ENCODE data around the gene LDLRAP1.

LDLRAP1 gene

GRCh38 chr1:25550683-25551310 is 7.4 kb downstream of the LDLRAP1 start:
- no peaks in the 10 kb centered on the region for H3K27me3 ChIP-seq (ENCODE audit: insufficient read depth, insufficient read length)
- no peak overlapping the region for H3K4me3 ChIP-seq (ENCODE audit: insufficient read length, low read depth)
- no peaks in the 10 kb centered on the region for H3K9me3 ChIP-seq (ENCODE audit: insufficient read depth, low read length)
- no peak for DNase-seq (ENCODE audit: low read depth, low spot score)
- TF ChIP-seq SUZ12 (IDR thresholded peaks at IDR 0.05; ENCODE audit: extremely low read depth, insufficient read depth, insufficient read length) (no peak), YY1 (IDR thresholded peaks at IDR 0.05; ENCODE audit: insufficient read depth, insufficient read length) (no peak), ZNF274 (IDR thresholded peaks at IDR 0.05; ENCODE audit: low read depth, low read length) (no peak)
- no peak overlapping the region for H3K9ac ChIP-seq (ENCODE audit: insufficient read length, low read depth)
- peaks cover 29% of the 10 kb centered on the region for H3K36me3 ChIP-seq (ENCODE audit: insufficient read depth, insufficient read length, low read length)
- peaks cover 31% of the 10 kb centered on the region for H3K4me1 ChIP-seq (ENCODE audit: insufficient read depth, insufficient read length)

- no peak for DNase-seq (ENCODE audit: low read depth, low spot score)
- H3K4me1 ChIP-seq (ENCODE audit: insufficient read depth, insufficient read length) = peaks cover 29% of the 10 kb centered on the region
- no peak overlapping the region for H3K4me3 ChIP-seq (ENCODE audit: insufficient read length, low read depth)
- H3K36me3 ChIP-seq (ENCODE audit: insufficient read depth, insufficient read length, low read length) = peaks cover 52% of the 10 kb centered on the region
- H3K9me3 ChIP-seq (ENCODE audit: insufficient read depth, low read length) = no peaks in the 10 kb centered on the region
- no peak for TF ChIP-seq ZNF274 (IDR thresholded peaks at IDR 0.05; ENCODE audit: low read depth, low read length)
- no peak for TF ChIP-seq YY1 (IDR thresholded peaks at IDR 0.05; ENCODE audit: insufficient read depth, insufficient read length)
- no peak for TF ChIP-seq SUZ12 (IDR thresholded peaks at IDR 0.05; ENCODE audit: extremely low read depth, insufficient read depth, insufficient read length)
- H3K9ac ChIP-seq (ENCODE audit: insufficient read length, low read depth) = no peak overlapping the region
- H3K27me3 ChIP-seq (ENCODE audit: insufficient read depth, insufficient read length) = no peaks in the 10 kb centered on the region
Observed at GRCh38 chr1:25553749-25554429, 10.5 kb downstream of the LDLRAP1 start.

GRCh38 chr1:25554430-25554780 is 11.0 kb downstream of the LDLRAP1 start:
- TF ChIP-seq YY1 (IDR thresholded peaks at IDR 0.05; ENCODE audit: insufficient read depth, insufficient read length) (no peak), SUZ12 (IDR thresholded peaks at IDR 0.05; ENCODE audit: extremely low read depth, insufficient read depth, insufficient read length) (no peak), ZNF274 (IDR thresholded peaks at IDR 0.05; ENCODE audit: low read depth, low read length) (no peak)
- peaks cover 25% of the 10 kb centered on the region for H3K4me1 ChIP-seq (ENCODE audit: insufficient read depth, insufficient read length)
- no peak for DNase-seq (ENCODE audit: low read depth, low spot score)

GRCh38 chr1:25554886-25555752 is 11.7 kb downstream of the LDLRAP1 start:
- DNase-seq (ENCODE audit: low read depth, low spot score) = no peak
- no peak for TF ChIP-seq SUZ12 (IDR thresholded peaks at IDR 0.05; ENCODE audit: extremely low read depth, insufficient read depth, insufficient read length)
- TF ChIP-seq ZNF274 (IDR thresholded peaks at IDR 0.05; ENCODE audit: low read depth, low read length) = no peak
- no peak for TF ChIP-seq YY1 (IDR thresholded peaks at IDR 0.05; ENCODE audit: insufficient read depth, insufficient read length)

More at GRCh38 chr1:25554430-25554780, 11.0 kb downstream of the LDLRAP1 start:
- Histone ChIP-seq H3K9me3 (ENCODE audit: insufficient read depth, low read length) (no peaks in the 10 kb centered on the region), H3K36me3 (ENCODE audit: insufficient read depth, insufficient read length, low read length) (peaks cover 58% of the 10 kb centered on the region), H3K9ac (ENCODE audit: insufficient read length, low read depth) (no peak overlapping the region), H3K4me3 (ENCODE audit: insufficient read length, low read depth) (no peak overlapping the region), H3K27me3 (ENCODE audit: insufficient read depth, insufficient read length) (no peaks in the 10 kb centered on the region)

GRCh38 chr1:25555753-25556092 is 12.3 kb downstream of the LDLRAP1 start:
- H3K4me3 ChIP-seq (ENCODE audit: insufficient read length, low read depth) = no peak overlapping the region
- TF ChIP-seq YY1 (IDR thresholded peaks at IDR 0.05; ENCODE audit: insufficient read depth, insufficient read length) = no peak
- no peak for TF ChIP-seq SUZ12 (IDR thresholded peaks at IDR 0.05; ENCODE audit: extremely low read depth, insufficient read depth, insufficient read length)
- TF ChIP-seq ZNF274 (IDR thresholded peaks at IDR 0.05; ENCODE audit: low read depth, low read length) = no peak
- no peak overlapping the region for H3K9ac ChIP-seq (ENCODE audit: insufficient read length, low read depth)
- H3K9me3 ChIP-seq (ENCODE audit: insufficient read depth, low read length) = no peaks in the 10 kb centered on the region
- no peaks in the 10 kb centered on the region for H3K27me3 ChIP-seq (ENCODE audit: insufficient read depth, insufficient read length)
- H3K36me3 ChIP-seq (ENCODE audit: insufficient read depth, insufficient read length, low read length) = peaks cover 66% of the 10 kb centered on the region
- DNase-seq (ENCODE audit: low read depth, low spot score) = no peak
- H3K4me1 ChIP-seq (ENCODE audit: insufficient read depth, insufficient read length) = peaks cover 26% of the 10 kb centered on the region

More at GRCh38 chr1:25554886-25555752, 11.7 kb downstream of the LDLRAP1 start:
- no peak overlapping the region for H3K4me3 ChIP-seq (ENCODE audit: insufficient read length, low read depth)
- no peak overlapping the region for H3K9ac ChIP-seq (ENCODE audit: insufficient read length, low read depth)
- H3K9me3 ChIP-seq (ENCODE audit: insufficient read depth, low read length) = no peaks in the 10 kb centered on the region
- peaks cover 23% of the 10 kb centered on the region for H3K4me1 ChIP-seq (ENCODE audit: insufficient read depth, insufficient read length)
- peaks cover 60% of the 10 kb centered on the region for H3K36me3 ChIP-seq (ENCODE audit: insufficient read depth, insufficient read length, low read length)
- H3K27me3 ChIP-seq (ENCODE audit: insufficient read depth, insufficient read length) = no peaks in the 10 kb centered on the region

- Histone ChIP-seq H3K27me3 (ENCODE audit: insufficient read depth, insufficient read length) (no peaks in the 10 kb centered on the region), H3K4me3 (ENCODE audit: insufficient read length, low read depth) (no peak overlapping the region), H3K4me1 (ENCODE audit: insufficient read depth, insufficient read length) (peaks cover 30% of the 10 kb centered on the region), H3K9ac (ENCODE audit: insufficient read length, low read depth) (no peak overlapping the region), H3K36me3 (ENCODE audit: insufficient read depth, insufficient read length, low read length) (peaks cover 70% of the 10 kb centered on the region), H3K9me3 (ENCODE audit: insufficient read depth, low read length) (no peaks in the 10 kb centered on the region)
- no peak for DNase-seq (ENCODE audit: low read depth, low spot score)
- TF ChIP-seq ZNF274 (IDR thresholded peaks at IDR 0.05; ENCODE audit: low read depth, low read length) = no peak
- TF ChIP-seq SUZ12 (IDR thresholded peaks at IDR 0.05; ENCODE audit: extremely low read depth, insufficient read depth, insufficient read length) = no peak
- no peak for TF ChIP-seq YY1 (IDR thresholded peaks at IDR 0.05; ENCODE audit: insufficient read depth, insufficient read length)
Observed at GRCh38 chr1:25556132-25556670, 12.8 kb downstream of the LDLRAP1 start.

Data from NT2/D1 (cell line).